SU-DHL-6 (cell line): ENCODE results near the gene NAT16.

ENCODE experiments used
- H2AFZ ChIP-seq: fragments of 200-600 bp; sonication (generic); 2 replicates; pipeline ENCODE4 v1.6.1; 2014; ENCODE audit warnings: low read depth, mild to moderate bottlenecking, moderate library complexity, mixed read lengths, antibody characterized with exemption, low read length; ENCODE audit not compliant: severe bottlenecking
- H3F3A ChIP-seq: fragments of 200-600 bp; shearing (Covaris generic); 2 replicates; pipeline ENCODE4 v1.6.0; 2016; ENCODE audit warnings: antibody characterized with exemption, mild to moderate bottlenecking; ENCODE audit not compliant: insufficient read depth
- H3K27ac ChIP-seq: fragments of 200-600 bp; sonication (generic); 2 replicates; pipeline ENCODE4 v1.5.1; 2016; ENCODE audit warnings: low read depth, mild to moderate bottlenecking, low read length, moderate library complexity, mixed read lengths
- H3K27me3 ChIP-seq: fragments of 200-600 bp; sonication (generic), shearing (Covaris generic); 2 replicates; pipeline ENCODE4 v1.6.0; 2014; ENCODE audit warnings: mild to moderate bottlenecking, low read length
- H3K36me3 ChIP-seq: fragments of 200-600 bp; sonication (generic); 2 replicates; pipeline ENCODE4 v1.6.1; 2014; ENCODE audit warnings: mild to moderate bottlenecking, low read length, mixed read lengths
- H3K4me2 ChIP-seq: fragments of 300-600, 200-600 bp; shearing (Covaris generic), sonication (generic); 2 replicates; pipeline ENCODE4 v1.6.0; 2014; ENCODE audit warnings: low read length, low read depth, mild to moderate bottlenecking; ENCODE audit not compliant: poor library complexity, severe bottlenecking
- H3K4me3 ChIP-seq: fragments of 200-600 bp; sonication (generic); 2 replicates; pipeline ENCODE4 v1.5.1; 2014; ENCODE audit warnings: antibody characterized with exemption, low read length, mild to moderate bottlenecking, mixed read lengths; ENCODE audit not compliant: insufficient read depth, poor library complexity, severe bottlenecking
- H3K79me2 ChIP-seq: fragments of 200-600 bp; sonication (generic); 2 replicates; pipeline ENCODE4 v1.6.1; 2014; ENCODE audit warnings: mild to moderate bottlenecking, low read length, moderate library complexity; ENCODE audit not compliant: insufficient read depth
- H3K9ac ChIP-seq: fragments of 200-600 bp; sonication (generic); 2 replicates; pipeline ENCODE4 v1.7.0; 2014; ENCODE audit warnings: mild to moderate bottlenecking, low read length
- H3K9me2 ChIP-seq: fragments of 200-600 bp; sonication (generic); replicated peaks from 2 replicates; pipeline ENCODE4 v1.6.1; 2014; ENCODE audit warnings: low read length; ENCODE audit not compliant: insufficient read depth
- H3K9me3 ChIP-seq: fragments of 200-600 bp; sonication (generic); 2 replicates; pipeline ENCODE4 v1.6.1; 2014; ENCODE audit warnings: low read length, mixed read lengths; ENCODE audit not compliant: insufficient read depth
- H4K20me1 ChIP-seq: fragments of 200-600 bp; sonication (generic); 2 replicates; pipeline ENCODE4 v1.6.1; 2014; ENCODE audit warnings: low read depth, mild to moderate bottlenecking, antibody characterized with exemption, low read length, moderate library complexity, mixed read lengths
- EZH2phosphoT487 ChIP-seq: fragments of 200-600 bp; sonication (generic), shearing (Covaris generic); conservative IDR thresholded peaks from 2 replicates; pipeline ENCODE4 v1.6.1; 2018; ENCODE audit warnings: mild to moderate bottlenecking, antibody characterized with exemption, low read length, moderate library complexity, mixed read lengths
- TF ChIP-seq, protein P1 (sequence below): fragments of 200-600 bp; sonication (generic); IDR thresholded peaks from one replicate; pipeline ENCODE4 v1.5.1; 2017; ENCODE audit warnings: antibody characterized with exemption, mild to moderate bottlenecking, low read length, moderate library complexity; ENCODE audit not compliant: insufficient read depth, poor library complexity, severe bottlenecking

NAT16 gene

DNA sequence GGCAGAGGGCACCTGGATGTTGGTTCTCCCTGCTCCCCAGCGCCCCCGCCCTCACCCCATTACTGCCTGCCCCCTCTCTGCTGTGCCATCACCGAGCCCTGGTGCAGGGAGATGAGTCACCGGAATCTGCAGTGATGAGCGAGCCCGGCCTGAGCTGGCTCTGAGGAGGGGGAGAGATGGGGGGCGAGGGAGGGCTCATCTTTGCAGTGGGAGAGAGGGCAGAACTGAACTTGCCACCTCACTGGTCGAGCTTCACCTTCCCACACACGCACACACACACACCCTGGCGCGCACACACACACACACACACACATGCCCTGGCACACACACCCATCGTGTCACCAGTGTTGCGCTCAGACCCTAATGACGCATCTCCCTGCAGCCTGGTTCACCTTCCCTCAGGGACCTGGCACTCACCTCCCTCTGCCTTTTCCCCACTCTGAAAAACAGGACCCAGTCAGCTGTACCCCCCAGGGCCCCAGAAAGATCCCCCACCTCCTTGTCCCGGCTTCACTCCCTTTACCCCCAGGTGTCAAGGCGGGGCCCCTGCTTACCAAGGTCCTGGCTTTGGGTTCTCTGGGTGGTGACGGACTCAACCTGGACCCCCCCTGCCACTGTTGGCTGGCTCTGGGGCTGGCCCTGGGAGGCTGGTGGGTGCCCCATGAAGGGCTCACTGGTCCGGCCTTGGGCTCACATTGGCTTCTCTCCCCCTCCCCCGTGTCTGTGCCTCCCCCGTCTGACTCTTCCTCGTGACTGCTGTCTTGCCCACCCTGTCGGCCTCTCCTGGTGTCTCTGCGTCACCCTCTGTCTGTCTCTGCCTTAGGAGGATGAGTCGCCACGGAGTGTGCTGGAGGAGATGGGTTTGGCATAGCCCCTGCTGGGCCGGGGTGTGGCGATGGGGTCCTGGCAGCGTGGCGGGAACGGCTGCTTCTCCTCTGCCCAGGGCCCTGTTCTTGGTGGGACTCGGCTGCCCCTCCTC, 20.1 kb downstream of the NAT16 start:
- Histone ChIP-seq H3F3A (peaks cover 16% of the 10 kb centered on the region; the same call in 1 of the 2 replicates), H2AFZ (no peak overlapping the region), H4K20me1 (no peaks in the 10 kb centered on the region), H3K4me3 (no peak overlapping the region), H3K4me2 (no peak overlapping the region), H3K27me3 (no peaks in the 10 kb centered on the region), H3K9ac (no peak overlapping the region), H3K79me2 (no peaks in the 10 kb centered on the region), H3K9me2 (no peaks in the 10 kb centered on the region), H3K27ac (no peak overlapping the region), H3K9me3 (no peaks in the 10 kb centered on the region), H3K36me3 (no peaks in the 10 kb centered on the region)
- no peak for TF ChIP-seq EZH2phosphoT487
- TF ChIP-seq, protein P1, sequence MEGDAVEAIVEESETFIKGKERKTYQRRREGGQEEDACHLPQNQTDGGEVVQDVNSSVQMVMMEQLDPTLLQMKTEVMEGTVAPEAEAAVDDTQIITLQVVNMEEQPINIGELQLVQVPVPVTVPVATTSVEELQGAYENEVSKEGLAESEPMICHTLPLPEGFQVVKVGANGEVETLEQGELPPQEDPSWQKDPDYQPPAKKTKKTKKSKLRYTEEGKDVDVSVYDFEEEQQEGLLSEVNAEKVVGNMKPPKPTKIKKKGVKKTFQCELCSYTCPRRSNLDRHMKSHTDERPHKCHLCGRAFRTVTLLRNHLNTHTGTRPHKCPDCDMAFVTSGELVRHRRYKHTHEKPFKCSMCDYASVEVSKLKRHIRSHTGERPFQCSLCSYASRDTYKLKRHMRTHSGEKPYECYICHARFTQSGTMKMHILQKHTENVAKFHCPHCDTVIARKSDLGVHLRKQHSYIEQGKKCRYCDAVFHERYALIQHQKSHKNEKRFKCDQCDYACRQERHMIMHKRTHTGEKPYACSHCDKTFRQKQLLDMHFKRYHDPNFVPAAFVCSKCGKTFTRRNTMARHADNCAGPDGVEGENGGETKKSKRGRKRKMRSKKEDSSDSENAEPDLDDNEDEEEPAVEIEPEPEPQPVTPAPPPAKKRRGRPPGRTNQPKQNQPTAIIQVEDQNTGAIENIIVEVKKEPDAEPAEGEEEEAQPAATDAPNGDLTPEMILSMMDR: no peak

DNA sequence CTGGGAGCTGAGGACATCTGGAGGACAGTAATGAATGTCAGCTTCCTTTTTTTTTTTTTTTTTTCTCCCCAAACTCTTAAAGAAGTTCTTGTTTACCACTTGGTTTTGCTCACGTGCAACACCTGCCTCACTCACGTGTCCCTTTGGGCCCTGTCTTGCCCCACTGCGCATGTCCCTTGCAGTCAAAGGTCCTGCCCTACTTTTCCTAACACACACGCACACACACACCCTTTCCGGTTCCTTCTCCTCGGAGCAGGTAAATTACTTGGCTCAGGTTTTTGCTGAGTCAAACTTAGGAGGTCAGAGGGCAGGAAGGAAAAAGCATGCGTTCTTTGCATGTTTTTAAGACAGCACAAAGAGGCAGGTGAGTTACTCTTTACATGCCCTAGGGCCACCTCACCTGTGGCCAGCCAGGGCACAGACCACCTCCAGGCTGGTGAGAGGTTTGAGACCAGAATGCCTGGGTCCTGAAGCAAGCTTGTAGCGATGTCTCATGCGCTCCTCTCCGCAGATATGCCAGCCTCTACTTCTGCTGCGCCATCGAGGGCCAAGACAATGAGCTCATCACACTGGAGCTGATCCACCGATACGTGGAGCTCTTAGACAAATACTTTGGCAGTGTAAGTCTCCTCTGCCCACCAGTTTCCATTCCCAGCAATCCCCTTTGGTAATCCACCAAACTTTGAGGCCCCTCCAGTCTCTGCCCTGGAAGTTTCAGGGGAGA, 23.1 kb downstream of the NAT16 start:
- TF ChIP-seq EZH2phosphoT487: no peak
- TF ChIP-seq, protein P1: no peak
- no peaks in the 10 kb centered on the region for H3K36me3 ChIP-seq
- H3K9me2 ChIP-seq: no peaks in the 10 kb centered on the region
- no peaks in the 10 kb centered on the region for H3K79me2 ChIP-seq
- H3K4me3 ChIP-seq: no peak overlapping the region
- no peaks in the 10 kb centered on the region for H4K20me1 ChIP-seq
- no peak overlapping the region for H3K27ac ChIP-seq
- peaks cover 10% of the 10 kb centered on the region; the same call in 1 of the 2 replicates for H3F3A ChIP-seq
- H2AFZ ChIP-seq: no peak overlapping the region
- H3K4me2 ChIP-seq: no peak overlapping the region
- no peaks in the 10 kb centered on the region for H3K9me3 ChIP-seq
- no peaks in the 10 kb centered on the region for H3K27me3 ChIP-seq
- H3K9ac ChIP-seq: no peak overlapping the region

DNA sequence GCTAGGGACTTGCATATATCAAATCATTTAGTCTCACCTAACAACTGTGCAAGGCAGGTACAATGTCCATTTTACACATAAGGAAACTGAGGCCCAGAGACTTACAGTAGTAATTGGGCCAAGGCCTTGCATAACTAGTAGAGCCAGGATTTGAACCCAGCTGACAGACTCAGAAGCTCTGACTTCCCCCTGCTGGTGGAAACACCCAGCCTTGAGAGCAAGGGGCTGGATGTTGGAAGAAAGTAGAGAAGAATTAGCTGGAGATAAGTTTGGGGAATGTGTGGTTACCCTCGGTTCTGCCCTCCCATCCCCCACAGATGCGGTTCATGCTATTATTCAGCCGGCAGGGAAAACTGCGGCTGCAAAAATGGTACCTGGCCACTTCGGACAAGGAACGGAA, 23.8 kb downstream of the NAT16 start:
- no peaks in the 10 kb centered on the region for H3K9me2 ChIP-seq
- H3K27ac ChIP-seq: no peak overlapping the region
- no peak overlapping the region for H3K4me2 ChIP-seq
- H3K36me3 ChIP-seq: no peaks in the 10 kb centered on the region
- 0 out of 2 replicates have a peak, but pooled peaks cover 9% of the 10 kb centered on the region for H3F3A ChIP-seq
- no peak overlapping the region for H3K4me3 ChIP-seq
- H3K9ac ChIP-seq: no peak overlapping the region
- H3K79me2 ChIP-seq: no peaks in the 10 kb centered on the region
- H3K9me3 ChIP-seq: no peaks in the 10 kb centered on the region
- no peak overlapping the region for H2AFZ ChIP-seq
- H4K20me1 ChIP-seq: no peaks in the 10 kb centered on the region
- TF ChIP-seq, protein P1: no peak
- TF ChIP-seq EZH2phosphoT487: no peak
- H3K27me3 ChIP-seq: no peaks in the 10 kb centered on the region
